Measurements from ENCODE around the gene RBM19. TPM values are rescaled to one million over a fixed set of nuclear protein-coding genes. Genes with fewer than 3 reads are reported as not detected.

The RBM19 gene
- total and polyA plus RNA-seq, 3 donors from 2014 or later = 28.9 to 55.4 (median 49.5) TPM

DNA sequence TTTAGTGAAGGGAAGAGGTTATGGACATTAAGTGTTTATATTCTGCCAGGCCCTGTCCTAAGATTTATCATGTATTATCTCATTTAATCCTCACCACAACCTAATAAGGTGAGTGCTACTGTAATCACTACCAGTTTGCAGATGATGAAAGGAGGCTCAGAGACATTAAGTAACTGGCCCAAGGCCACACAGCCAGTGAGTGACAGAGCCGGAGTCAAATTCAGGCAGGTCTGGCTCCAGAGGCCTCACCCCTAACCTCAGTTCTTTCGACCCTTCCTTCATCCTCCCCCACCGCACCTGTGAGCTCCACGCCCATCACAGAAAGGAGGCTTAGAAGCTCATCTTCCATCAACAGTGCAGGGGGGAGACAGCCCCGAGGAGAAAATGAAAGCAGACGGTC lies 197.3 kb downstream of the RBM19 start:
- TF ChIP-seq, protein P1, sequence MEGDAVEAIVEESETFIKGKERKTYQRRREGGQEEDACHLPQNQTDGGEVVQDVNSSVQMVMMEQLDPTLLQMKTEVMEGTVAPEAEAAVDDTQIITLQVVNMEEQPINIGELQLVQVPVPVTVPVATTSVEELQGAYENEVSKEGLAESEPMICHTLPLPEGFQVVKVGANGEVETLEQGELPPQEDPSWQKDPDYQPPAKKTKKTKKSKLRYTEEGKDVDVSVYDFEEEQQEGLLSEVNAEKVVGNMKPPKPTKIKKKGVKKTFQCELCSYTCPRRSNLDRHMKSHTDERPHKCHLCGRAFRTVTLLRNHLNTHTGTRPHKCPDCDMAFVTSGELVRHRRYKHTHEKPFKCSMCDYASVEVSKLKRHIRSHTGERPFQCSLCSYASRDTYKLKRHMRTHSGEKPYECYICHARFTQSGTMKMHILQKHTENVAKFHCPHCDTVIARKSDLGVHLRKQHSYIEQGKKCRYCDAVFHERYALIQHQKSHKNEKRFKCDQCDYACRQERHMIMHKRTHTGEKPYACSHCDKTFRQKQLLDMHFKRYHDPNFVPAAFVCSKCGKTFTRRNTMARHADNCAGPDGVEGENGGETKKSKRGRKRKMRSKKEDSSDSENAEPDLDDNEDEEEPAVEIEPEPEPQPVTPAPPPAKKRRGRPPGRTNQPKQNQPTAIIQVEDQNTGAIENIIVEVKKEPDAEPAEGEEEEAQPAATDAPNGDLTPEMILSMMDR (IDR thresholded peaks at IDR 0.05) = no peak
- TF ChIP-seq POLR2A (IDR thresholded peaks at IDR 0.05) = no peak
- intact Hi-C loops (cut with DNase I; ENCODE audit: low total_unique reads) = no loop called here

DNA sequence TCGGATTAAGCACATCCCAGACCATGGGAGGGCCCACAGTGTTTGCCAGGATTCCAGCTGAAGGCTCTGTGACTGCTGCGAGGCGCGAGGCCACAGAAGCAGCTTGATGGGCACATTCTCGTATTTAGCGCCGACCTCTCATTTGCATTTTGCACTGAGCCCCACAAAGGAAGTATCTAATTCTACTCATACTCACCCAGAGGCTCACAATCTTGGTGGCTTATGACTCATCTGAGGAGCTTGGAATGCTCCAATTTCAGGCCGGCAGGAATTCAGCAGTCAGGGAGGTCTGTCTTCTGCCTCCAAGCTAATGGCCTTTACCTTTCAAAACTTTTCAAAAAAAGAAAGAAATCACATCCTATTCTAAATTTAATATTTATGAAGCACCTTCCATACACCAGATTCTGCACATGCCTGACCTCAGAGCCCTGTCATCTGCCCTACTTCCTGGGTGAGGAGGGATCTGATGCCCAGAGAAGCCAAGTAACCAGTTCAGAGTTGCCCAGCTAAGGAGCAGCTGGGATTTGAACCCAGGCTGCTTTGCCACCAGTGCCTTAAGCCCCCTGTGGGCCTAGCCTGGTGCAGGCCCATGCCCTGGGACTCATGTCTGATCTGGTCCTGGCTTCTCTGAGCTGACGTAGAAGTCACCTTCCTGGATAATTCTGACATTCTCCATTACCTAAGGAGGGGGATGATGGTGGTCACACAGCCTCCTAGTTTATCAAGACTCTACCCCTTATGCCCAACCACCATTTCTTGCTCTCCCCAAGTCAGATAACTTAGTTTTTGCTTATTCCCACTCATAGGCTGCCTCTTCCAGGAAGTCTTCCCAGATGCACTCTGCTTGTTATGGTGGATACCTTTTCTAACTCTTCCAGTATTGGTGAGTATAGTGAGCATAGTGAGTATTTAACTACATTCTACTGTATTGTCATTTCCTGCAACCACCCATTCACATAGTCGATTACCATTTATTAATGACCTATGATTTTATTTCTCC lies 198.9 kb downstream of the RBM19 start:
- intact Hi-C loops (cut with DNase I; ENCODE audit: low total_unique reads) = no loop called here
- Histone ChIP-seq H3K27me3 (no peaks in the 10 kb centered on the region), H3K4me1 (no peaks in the 10 kb centered on the region), H3K27ac (no peak overlapping the region), H3K36me3 (ENCODE audit: low read depth, missing control alignments) (no peaks in the 10 kb centered on the region), H3K4me3 (no peak overlapping the region), H3K9me3 (no peaks in the 10 kb centered on the region)
- WGBS, 2 donors = 51 to 64% methylated on average over 10 of the region's 10 CpGs
- TF ChIP-seq, protein P1 (IDR thresholded peaks at IDR 0.05) = no peak
- TF ChIP-seq POLR2A (IDR thresholded peaks at IDR 0.05) = no peak
- DNase-seq = no peak

More for the DNA sequence above, 197.3 kb downstream of the RBM19 start:
- Histone ChIP-seq H3K27ac (no peak overlapping the region), H3K4me3 (no peak overlapping the region), H3K4me1 (no peaks in the 10 kb centered on the region), H3K9me3 (no peaks in the 10 kb centered on the region), H3K36me3 (ENCODE audit: low read depth, missing control alignments) (no peaks in the 10 kb centered on the region), H3K27me3 (no peaks in the 10 kb centered on the region)
- no peak for DNase-seq
- WGBS, 2 donors = 58 to 68% methylated on average over 6 of the region's 6 CpGs

Small RNAs within 50 kb of the gene (small RNA-seq; reads per million reads assigned to genes)
- 0 to 0.09 reads per million in 2 donors for gene DYNLL1P4
